Measurements from ENCODE around the gene GABBR2. TPM values are rescaled to one million over a fixed set of nuclear protein-coding genes. Genes with fewer than 3 reads are reported as not detected.

Gene GABBR2
- total RNA-seq, 2 donors from 2014 or later: 1.2 to 1.3 TPM

DNA sequence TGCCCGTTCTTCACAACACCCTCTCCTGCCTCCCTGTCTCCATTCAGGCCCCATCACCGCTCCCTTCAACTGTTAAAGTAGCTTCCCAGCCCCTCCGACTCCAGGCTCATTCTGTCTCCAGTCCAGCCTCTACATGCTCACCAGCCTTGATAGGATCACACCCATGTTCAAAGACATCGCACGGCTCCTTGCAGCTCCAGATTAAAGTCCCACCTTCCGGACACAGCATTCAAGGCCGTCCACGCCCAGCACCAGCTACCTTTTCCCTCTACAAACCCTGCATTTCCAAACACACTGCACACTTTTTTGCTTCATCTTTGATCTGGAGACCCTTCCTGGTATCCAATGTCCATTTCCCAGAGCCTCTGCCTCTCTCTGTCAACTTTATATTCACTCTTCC, 6.4 kb downstream of the GABBR2 start:
- peaks cover 52% of the 10 kb centered on the region for H3K27me3 ChIP-seq (ENCODE audit: control insufficient read depth, insufficient read depth, low read length, poor library complexity, severe bottlenecking)

DNA sequence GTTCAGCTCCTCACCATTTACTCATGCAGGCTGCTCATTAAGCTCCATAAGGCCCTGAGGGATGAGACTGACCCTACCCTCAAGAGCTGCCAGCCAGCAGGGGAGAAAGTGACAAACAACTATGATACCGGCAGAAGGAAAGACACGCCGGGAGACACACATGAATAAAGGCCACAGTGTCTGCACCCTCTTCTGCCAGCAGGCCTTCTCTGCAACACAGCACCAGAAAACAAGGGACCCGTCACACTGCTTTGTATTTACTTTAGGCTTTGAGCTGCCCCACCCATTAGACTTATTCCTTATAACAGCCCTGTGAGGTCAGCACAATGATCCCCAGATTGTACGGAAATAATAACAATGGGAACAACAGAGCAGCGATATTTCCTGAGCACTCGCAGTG, 7.2 kb downstream of the GABBR2 start:
- no peak overlapping the region for H3K27ac ChIP-seq (ENCODE audit: low read depth, low read length)
- DNase-seq: no peak
- peaks cover 7% of the 10 kb centered on the region for H3K9me3 ChIP-seq (ENCODE audit: control insufficient read depth, low read length)
- peaks cover 55% of the 10 kb centered on the region for H3K27me3 Mint-ChIP-seq (ENCODE audit: insufficient read depth)
- no peaks in the 10 kb centered on the region for H3K36me3 Mint-ChIP-seq (ENCODE audit: low read depth)
- no peaks in the 10 kb centered on the region for H3K9me3 Mint-ChIP-seq
- 91 to 95% methylated on average over 7 of the region's 7 CpGs for WGBS, 2 experiments (ENCODE audit: insufficient coverage in 1 of 2, insufficient read length in 1 of 2)
- no peak overlapping the region for H3K4me3 ChIP-seq (ENCODE audit: low read length)
- no peak overlapping the region for H3K27ac Mint-ChIP-seq
- no peak overlapping the region for H3K9ac ChIP-seq (ENCODE audit: extremely low read depth, low read length, poor library complexity, severe bottlenecking)
- H3K4me1 Mint-ChIP-seq: peaks cover under 1% of the 10 kb centered on the region
- no peak overlapping the region for H3K4me3 Mint-ChIP-seq
- H3K36me3 ChIP-seq (ENCODE audit: control insufficient read depth, insufficient read depth, low read length): no peaks in the 10 kb centered on the region
- H3K27me3 ChIP-seq (ENCODE audit: control insufficient read depth, insufficient read depth, low read length, poor library complexity, severe bottlenecking): peaks cover 44% of the 10 kb centered on the region
- TF ChIP-seq, protein P1, sequence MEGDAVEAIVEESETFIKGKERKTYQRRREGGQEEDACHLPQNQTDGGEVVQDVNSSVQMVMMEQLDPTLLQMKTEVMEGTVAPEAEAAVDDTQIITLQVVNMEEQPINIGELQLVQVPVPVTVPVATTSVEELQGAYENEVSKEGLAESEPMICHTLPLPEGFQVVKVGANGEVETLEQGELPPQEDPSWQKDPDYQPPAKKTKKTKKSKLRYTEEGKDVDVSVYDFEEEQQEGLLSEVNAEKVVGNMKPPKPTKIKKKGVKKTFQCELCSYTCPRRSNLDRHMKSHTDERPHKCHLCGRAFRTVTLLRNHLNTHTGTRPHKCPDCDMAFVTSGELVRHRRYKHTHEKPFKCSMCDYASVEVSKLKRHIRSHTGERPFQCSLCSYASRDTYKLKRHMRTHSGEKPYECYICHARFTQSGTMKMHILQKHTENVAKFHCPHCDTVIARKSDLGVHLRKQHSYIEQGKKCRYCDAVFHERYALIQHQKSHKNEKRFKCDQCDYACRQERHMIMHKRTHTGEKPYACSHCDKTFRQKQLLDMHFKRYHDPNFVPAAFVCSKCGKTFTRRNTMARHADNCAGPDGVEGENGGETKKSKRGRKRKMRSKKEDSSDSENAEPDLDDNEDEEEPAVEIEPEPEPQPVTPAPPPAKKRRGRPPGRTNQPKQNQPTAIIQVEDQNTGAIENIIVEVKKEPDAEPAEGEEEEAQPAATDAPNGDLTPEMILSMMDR (conservative IDR thresholded peaks at IDR 0.05): no peak
- no peaks in the 10 kb centered on the region for H3K4me1 ChIP-seq (ENCODE audit: control insufficient read depth, insufficient read depth, low read length)

More for the DNA sequence above, 6.4 kb downstream of the GABBR2 start:
- H3K4me1 ChIP-seq (ENCODE audit: control insufficient read depth, insufficient read depth, low read length): no peaks in the 10 kb centered on the region
- H3K4me3 ChIP-seq (ENCODE audit: low read length): no peak overlapping the region
- H3K9me3 ChIP-seq (ENCODE audit: control insufficient read depth, low read length): peaks cover 7% of the 10 kb centered on the region
- DNase-seq: no peak
- no peak overlapping the region for H3K27ac ChIP-seq (ENCODE audit: low read depth, low read length)
- TF ChIP-seq, protein P1 (conservative IDR thresholded peaks at IDR 0.05): no peak
- H3K9ac ChIP-seq (ENCODE audit: extremely low read depth, low read length, poor library complexity, severe bottlenecking): no peak overlapping the region
- no peak overlapping the region for H3K27ac Mint-ChIP-seq
- H3K4me1 Mint-ChIP-seq: peaks cover 5% of the 10 kb centered on the region
- H3K27me3 Mint-ChIP-seq (ENCODE audit: insufficient read depth): peaks cover 63% of the 10 kb centered on the region
- WGBS, 2 experiments (ENCODE audit: insufficient coverage in 1 of 2, insufficient read length in 1 of 2): 93 to 99% methylated on average over 8 of the region's 8 CpGs
- H3K36me3 ChIP-seq (ENCODE audit: control insufficient read depth, insufficient read depth, low read length): no peaks in the 10 kb centered on the region
- no peaks in the 10 kb centered on the region for H3K36me3 Mint-ChIP-seq (ENCODE audit: low read depth)
- H3K9me3 Mint-ChIP-seq: no peaks in the 10 kb centered on the region
- H3K4me3 Mint-ChIP-seq: no peak overlapping the region

DNA sequence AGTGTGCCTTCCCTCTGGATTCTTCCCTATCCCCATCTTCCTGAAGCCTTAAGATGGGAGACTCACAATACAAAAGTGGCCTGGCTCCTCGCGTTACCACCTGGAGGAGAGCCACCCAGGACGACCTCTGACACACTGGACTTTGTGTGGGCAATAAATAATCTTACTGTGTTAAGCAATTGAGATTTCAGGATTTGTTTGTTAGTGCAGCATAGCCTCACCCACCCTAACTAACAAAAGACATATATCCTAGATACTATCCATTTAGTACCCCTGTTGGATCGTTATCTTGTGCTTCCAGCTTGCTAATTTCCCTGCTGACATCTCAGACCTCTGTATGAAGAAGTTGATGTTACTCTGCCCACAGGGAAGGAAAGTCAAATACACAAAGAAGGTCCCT, 7.9 kb downstream of the GABBR2 start:
- no peaks in the 10 kb centered on the region for H3K4me1 ChIP-seq (ENCODE audit: control insufficient read depth, insufficient read depth, low read length)
- no peak overlapping the region for H3K4me3 Mint-ChIP-seq
- no peaks in the 10 kb centered on the region for H3K9me3 Mint-ChIP-seq
- WGBS, 2 experiments (ENCODE audit: insufficient coverage in 1 of 2, insufficient read length in 1 of 2): 87% methylated on average over 4 of the region's 4 CpGs; no CpG with 5 or more reads in 1 of the 2 experiments
- no peak for DNase-seq
- H3K36me3 Mint-ChIP-seq (ENCODE audit: low read depth): no peaks in the 10 kb centered on the region
- H3K9me3 ChIP-seq (ENCODE audit: control insufficient read depth, low read length): peaks cover 7% of the 10 kb centered on the region
- H3K4me3 ChIP-seq (ENCODE audit: low read length): no peak overlapping the region
- no peak overlapping the region for H3K9ac ChIP-seq (ENCODE audit: extremely low read depth, low read length, poor library complexity, severe bottlenecking)
- H3K36me3 ChIP-seq (ENCODE audit: control insufficient read depth, insufficient read depth, low read length): no peaks in the 10 kb centered on the region
- no peak overlapping the region for H3K27ac ChIP-seq (ENCODE audit: low read depth, low read length)
- H3K4me1 Mint-ChIP-seq: no peaks in the 10 kb centered on the region
- H3K27me3 Mint-ChIP-seq (ENCODE audit: insufficient read depth): peaks cover 48% of the 10 kb centered on the region
- TF ChIP-seq, protein P1 (conservative IDR thresholded peaks at IDR 0.05): no peak
- H3K27ac Mint-ChIP-seq: no peak overlapping the region
- H3K27me3 ChIP-seq (ENCODE audit: control insufficient read depth, insufficient read depth, low read length, poor library complexity, severe bottlenecking): peaks cover 37% of the 10 kb centered on the region
